Keratinocyte (primary cell): Measurements from ENCODE around the gene FAF2. TPM values are rescaled to one million over a fixed set of nuclear protein-coding genes. Genes with fewer than 3 reads are reported as not detected.

Source experiments
- DNase-seq: peaks from one replicate; pipeline ENCODE4 v3.0.0-alpha.2; 2011; ENCODE audit warnings: low read depth, missing footprints, low spot score
- FAIRE-seq: peaks from 2 replicates; lab custom pipeline; 2011; peaks lifted over from hg19 to GRCh38; lab: Jason Lieb, UNC
- H2AFZ ChIP-seq: 2 replicates; pipeline ENCODE4 v1.6.0; 2012; ENCODE audit warnings: low read length, control low read depth, inconsistent platforms; ENCODE audit not compliant: control insufficient read depth
- H3K27ac ChIP-seq: 2 replicates; pipeline ENCODE4 v1.5.1; 2011; ENCODE audit warnings: low read length; ENCODE audit not compliant: control insufficient read depth, insufficient read depth
- H3K27me3 ChIP-seq: 3 replicates; pipeline ENCODE4 v1.6.0; 2011; ENCODE audit warnings: low read length; ENCODE audit not compliant: control insufficient read depth, insufficient read depth; ENCODE audit errors: extremely low read depth
- H3K36me3 ChIP-seq, 2 experiments: 2 replicates in 1 of 2; 3 replicates in 1 of 2; pipeline ENCODE4 v1.5.1; 2011; ENCODE audit warnings: low read length in 2 of 2, mild to moderate bottlenecking in 1 of 2; ENCODE audit not compliant: control insufficient read depth in 2 of 2, insufficient read depth in 2 of 2; ENCODE audit errors: extremely low read depth in 1 of 2
- H3K4me1 ChIP-seq: 3 replicates; pipeline ENCODE4 v1.5.1; 2011; ENCODE audit warnings: low read length; ENCODE audit not compliant: control insufficient read depth, insufficient read depth; ENCODE audit errors: extremely low read depth
- H3K4me2 ChIP-seq: 3 replicates; pipeline ENCODE4 v1.6.0; 2011; ENCODE audit warnings: low read depth, low read length; ENCODE audit not compliant: control insufficient read depth, insufficient read depth; ENCODE audit errors: extremely low read depth
- H3K4me3 ChIP-seq, 3 experiments: fragments of 200-600 bp in 1 of 3; sonication (generic) in 1 of 3; 2 replicates in 2 of 3; 3 replicates in 1 of 3; pipeline ENCODE4 v1.5.1; 2011 to 2016; ENCODE audit warnings: low read length in 3 of 3, mild to moderate bottlenecking in 3 of 3, control low read depth in 2 of 3, inconsistent platforms in 1 of 3, low read depth in 1 of 3, mixed read lengths in 1 of 3, mixed run types in 1 of 3, moderate library complexity in 1 of 3; ENCODE audit not compliant: control insufficient read depth in 2 of 3, insufficient read depth in 2 of 3; ENCODE audit errors: extremely low read depth in 1 of 3
- H3K79me2 ChIP-seq: 2 replicates; pipeline ENCODE4 v1.6.0; 2012; ENCODE audit warnings: low read length; ENCODE audit not compliant: control insufficient read depth, insufficient read depth
- H3K9ac ChIP-seq: 3 replicates; pipeline ENCODE4 v1.6.0; 2011; ENCODE audit warnings: low read length; ENCODE audit not compliant: control insufficient read depth, insufficient read depth; ENCODE audit errors: extremely low read depth
- H3K9me1 ChIP-seq: 3 replicates; pipeline ENCODE4 v1.6.0; 2011; ENCODE audit warnings: low read length; ENCODE audit not compliant: control insufficient read depth, insufficient read depth; ENCODE audit errors: extremely low read depth
- H3K9me3 ChIP-seq: 2 replicates; pipeline ENCODE4 v1.5.1; 2012; ENCODE audit warnings: low read depth, low read length; ENCODE audit not compliant: control insufficient read depth
- H4K20me1 ChIP-seq: 3 replicates; pipeline ENCODE4 v1.6.0; 2011; ENCODE audit warnings: low read length; ENCODE audit not compliant: control insufficient read depth, insufficient read depth; ENCODE audit errors: extremely low read depth
- EZH2 ChIP-seq: IDR thresholded peaks from one replicate; pipeline ENCODE4 v1.6.1; 2012; ENCODE audit warnings: inconsistent platforms, mild to moderate bottlenecking, low read length, moderate library complexity
- dilution Hi-C: fragments of 300-500 bp; cut with MboI; formaldehyde crosslinking; loops from one replicate; pipeline ENCODE4 v1.7.0; 2020; ENCODE audit warnings: low sequenced_read_pairs; ENCODE audit not compliant: extremely low pct_ligation_motif_present
- polyA plus RNA-seq, 5 experiments: library from polyadenylated mRNA; depleted of rRNA in 3 of 5; stranded (reverse) in 3 of 5; stranded (forward) in 1 of 5; unstranded in 1 of 5; fragments of >200 nt; gene quantifications; 1 replicate in 1 of 5; 2 replicates in 3 of 5; 3 replicates in 1 of 5; pipeline versions ENCODE4 v1.2.1 to v1.2.3, GENCODE V29; 2011 to 2012; ENCODE audit warnings: missing spikeins in 2 of 5, low read depth in 1 of 5, low replicate concordance in 1 of 5
- TF ChIP-seq, protein P1 (sequence below), 3 experiments: IDR thresholded peaks in 1 of 3; conservative IDR thresholded peaks in 1 of 3; optimal IDR thresholded peaks in 1 of 3; 2 replicates in 2 of 3; 3 replicates in 1 of 3; pipeline versions ENCODE3 to v1.5.1; 2011; ENCODE audit warnings: low read length in 3 of 3, mild to moderate bottlenecking in 3 of 3, moderate library complexity in 2 of 3, control low read depth in 1 of 3, inconsistent platforms in 1 of 3; ENCODE audit not compliant: insufficient read depth in 2 of 3; ENCODE audit errors: extremely low read depth in 1 of 3

FAF2 gene
- polyA plus RNA-seq, 1 donor (not counting 4 experiments of a cell fraction or from before 2014, with no cell fraction given): 52.9 TPM

DNA sequence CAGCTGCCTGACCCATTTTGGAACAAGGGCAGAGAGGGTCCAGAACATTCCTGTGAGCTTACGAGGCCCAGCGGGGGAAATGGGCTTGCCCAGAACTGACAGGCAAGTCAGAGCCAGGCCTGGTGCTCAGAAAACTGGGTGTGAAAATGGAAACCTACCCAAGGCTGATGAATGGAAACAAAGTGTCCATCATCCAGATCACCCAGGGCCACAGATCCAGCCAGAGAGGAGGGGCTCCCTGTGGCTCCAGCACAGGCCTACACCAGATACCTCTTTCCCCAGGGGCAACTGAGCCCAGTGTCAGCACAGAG lies 35.0 kb upstream of the FAF2 start:
- Histone ChIP-seq H3K9me3 (no peaks in the 10 kb centered on the region), H3K27ac (peak overlapping the region; percentile 86), H3K27me3 (no peaks in the 10 kb centered on the region), H3K9me1 (no peaks in the 10 kb centered on the region), H3K36me3 (peaks cover 9 to 17% of the 10 kb centered on the region in 2 experiments), H3K9ac (peak overlapping the region; percentile 91), H3K79me2 (peaks cover 61% of the 10 kb centered on the region), H4K20me1 (peaks cover 11% of the 10 kb centered on the region), H3K4me3 (peak overlapping the region; percentile 86 to 95 (median 91)), H3K4me2 (peak overlapping the region; percentile 77), H3K4me1 (peaks cover 62% of the 10 kb centered on the region), H2AFZ (no peak overlapping the region)
- FAIRE-seq (peak; percentile 96), DNase-seq (no peak)
- dilution Hi-C loops: no loop called here
- TF ChIP-seq, protein P1, sequence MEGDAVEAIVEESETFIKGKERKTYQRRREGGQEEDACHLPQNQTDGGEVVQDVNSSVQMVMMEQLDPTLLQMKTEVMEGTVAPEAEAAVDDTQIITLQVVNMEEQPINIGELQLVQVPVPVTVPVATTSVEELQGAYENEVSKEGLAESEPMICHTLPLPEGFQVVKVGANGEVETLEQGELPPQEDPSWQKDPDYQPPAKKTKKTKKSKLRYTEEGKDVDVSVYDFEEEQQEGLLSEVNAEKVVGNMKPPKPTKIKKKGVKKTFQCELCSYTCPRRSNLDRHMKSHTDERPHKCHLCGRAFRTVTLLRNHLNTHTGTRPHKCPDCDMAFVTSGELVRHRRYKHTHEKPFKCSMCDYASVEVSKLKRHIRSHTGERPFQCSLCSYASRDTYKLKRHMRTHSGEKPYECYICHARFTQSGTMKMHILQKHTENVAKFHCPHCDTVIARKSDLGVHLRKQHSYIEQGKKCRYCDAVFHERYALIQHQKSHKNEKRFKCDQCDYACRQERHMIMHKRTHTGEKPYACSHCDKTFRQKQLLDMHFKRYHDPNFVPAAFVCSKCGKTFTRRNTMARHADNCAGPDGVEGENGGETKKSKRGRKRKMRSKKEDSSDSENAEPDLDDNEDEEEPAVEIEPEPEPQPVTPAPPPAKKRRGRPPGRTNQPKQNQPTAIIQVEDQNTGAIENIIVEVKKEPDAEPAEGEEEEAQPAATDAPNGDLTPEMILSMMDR (optimal IDR thresholded peaks at IDR 0.05 in 1 of 3, IDR thresholded peaks at IDR 0.05 in 1 of 3, conservative IDR thresholded peaks at IDR 0.05 in 1 of 3; ENCODE audit: extremely low read depth in 1 of 3, insufficient read depth in 2 of 3, low read length in 3 of 3): no peak
- TF ChIP-seq EZH2: no peak

DNA sequence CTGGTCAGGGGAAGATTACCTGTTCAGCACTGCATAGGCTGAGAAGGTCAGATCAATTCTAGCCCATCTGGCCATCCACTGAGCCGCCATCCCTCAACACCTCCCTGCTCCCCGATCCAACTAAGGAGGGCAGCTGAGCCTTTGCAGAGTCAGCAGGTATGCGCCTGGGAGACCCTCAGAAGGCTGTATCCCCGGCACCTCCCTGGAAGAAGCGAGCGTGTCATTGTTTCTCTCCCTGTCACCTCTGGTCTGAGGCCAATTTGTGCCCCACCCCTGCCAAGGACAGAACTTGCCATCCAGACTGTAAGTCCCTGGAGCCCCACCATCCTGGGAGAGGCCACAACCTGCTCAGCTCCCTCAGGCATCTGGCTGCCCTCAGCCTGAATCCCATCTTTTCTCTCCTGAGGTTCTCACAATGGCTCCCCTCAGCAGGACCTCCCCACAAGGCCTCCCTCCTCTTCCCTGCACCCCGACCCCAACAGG lies 34.4 kb upstream of the FAF2 start:
- no peaks in the 10 kb centered on the region for H3K9me3 ChIP-seq
- DNase-seq (no peak), FAIRE-seq (no peak)
- no peak overlapping the region for H2AFZ ChIP-seq
- H3K27me3 ChIP-seq: no peaks in the 10 kb centered on the region
- H3K9ac ChIP-seq: peak overlapping the region; percentile 91
- dilution Hi-C loops: no loop called here
- peaks cover 6 to 14% of the 10 kb centered on the region in 2 experiments for H3K36me3 ChIP-seq
- peak overlapping the region; percentile 77 for H3K4me2 ChIP-seq
- peaks cover 57% of the 10 kb centered on the region for H3K79me2 ChIP-seq
- no peak for TF ChIP-seq EZH2
- H3K9me1 ChIP-seq: no peaks in the 10 kb centered on the region
- H3K4me3 ChIP-seq: peak overlapping the region; percentile 86 to 95 (median 91)
- H3K4me1 ChIP-seq: peaks cover 66% of the 10 kb centered on the region
- peaks cover 11% of the 10 kb centered on the region for H4K20me1 ChIP-seq
- H3K27ac ChIP-seq: peak overlapping the region; percentile 86

DNA sequence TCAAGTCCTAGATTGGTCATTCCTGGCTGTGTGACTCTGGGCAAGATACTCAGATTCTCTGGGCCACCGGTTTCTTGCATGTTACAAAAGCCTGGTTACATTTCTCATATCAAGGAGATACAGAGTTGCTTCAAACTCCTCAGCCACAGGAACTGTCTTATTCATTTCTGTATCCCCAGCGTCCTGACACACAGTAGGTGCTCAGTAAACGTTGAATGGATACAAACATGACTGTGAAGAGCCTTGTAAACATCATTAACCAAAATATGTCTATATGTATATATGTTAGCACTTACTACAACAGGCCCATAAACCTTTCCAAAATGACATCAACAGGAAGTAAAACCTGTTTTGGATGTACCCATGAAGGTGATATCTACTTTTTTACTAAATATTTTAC lies 33.5 kb upstream of the FAF2 start:
- Histone ChIP-seq H3K27me3 (no peaks in the 10 kb centered on the region), H4K20me1 (peaks cover 11% of the 10 kb centered on the region), H3K4me1 (peaks cover 68% of the 10 kb centered on the region), H3K79me2 (peaks cover 54% of the 10 kb centered on the region), H3K4me2 (peak overlapping the region; percentile 77), H3K27ac (peak overlapping the region; percentile 86), H2AFZ (no peak overlapping the region), H3K9me3 (no peaks in the 10 kb centered on the region), H3K36me3 (peaks cover 6 to 12% of the 10 kb centered on the region in 2 experiments), H3K9ac (peak overlapping the region; percentile 91), H3K4me3 (peak overlapping the region; percentile 86 to 95 (median 91)), H3K9me1 (no peaks in the 10 kb centered on the region)
- DNase-seq: no peak
- dilution Hi-C loops: no loop called here
- FAIRE-seq: no peak
- TF ChIP-seq, protein P1 (optimal IDR thresholded peaks at IDR 0.05 in 1 of 3, IDR thresholded peaks at IDR 0.05 in 1 of 3, conservative IDR thresholded peaks at IDR 0.05 in 1 of 3; ENCODE audit: extremely low read depth in 1 of 3, insufficient read depth in 2 of 3, low read length in 3 of 3): no peak
- TF ChIP-seq EZH2: no peak
